Lower lobe of right lung (tissue), 2 donors: ENCODE data around the gene CHCHD6. TPM values are rescaled to one million over a fixed set of nuclear protein-coding genes. Genes with fewer than 3 reads are reported as not detected.

ENCODE experiments used
- ATAC-seq, 2 donors: fragments of 200-7000 bp; cut with Tn5 transposase; one replicate each; pipeline ENCODE4 v1.9.1; 2020 to 2022; ENCODE audit warnings: mild to moderate bottlenecking in 2 of 2, moderate library complexity in 2 of 2
- DNase-seq: peaks from one replicate; pipeline ENCODE4 v3.0.0-alpha.2; 2020
- H3K27ac ChIP-seq: fragments of 200-600 bp; one replicate; pipeline ENCODE4 v1.8.0; 2022
- H3K27me3 ChIP-seq: fragments of 200-600 bp; one replicate; pipeline ENCODE4 v1.8.0; 2022; ENCODE audit warnings: low read depth
- H3K36me3 ChIP-seq: fragments of 200-600 bp; one replicate; pipeline ENCODE4 v1.8.0; 2022; ENCODE audit warnings: mild to moderate bottlenecking
- H3K4me1 ChIP-seq: fragments of 200-600 bp; one replicate; pipeline ENCODE4 v1.8.0; 2022
- H3K4me3 ChIP-seq: fragments of 200-600 bp; one replicate; pipeline ENCODE4 v1.8.0; 2022; ENCODE audit warnings: mild to moderate bottlenecking
- H3K9me3 ChIP-seq: fragments of 200-600 bp; one replicate; pipeline ENCODE4 v1.8.0; 2022
- intact Hi-C: fragments of 100-400 bp; cut with DNase I; formaldehyde crosslinking; loops from one replicate; pipeline ENCODE4 v1.11.0; 2022
- total RNA-seq: library from RNA; stranded (reverse); fragmentation: NEBNext Ultra II Directional; extraction: Animal tissue kit (Norgen Biotek cat#: 25700); gene quantifications from one replicate; pipeline ENCODE4 v1.2.1, GENCODE V29; 2021
- TF ChIP-seq, protein P1 (sequence below): fragments of 200-600 bp; IDR thresholded peaks from one replicate; pipeline ENCODE4 v1.8.0; 2022; ENCODE audit warnings: antibody characterized with exemption, mild to moderate bottlenecking
- donor health status: DM: no; HTN: yes; CAD: no; lungs with severe emphysema.

Gene CHCHD6
- total RNA-seq, 1 donor from 2014 or later, result 12.2 TPM

GRCh38 chr3:126883241-126883640, 179.2 kb downstream of the CHCHD6 start:
- no peak overlapping the region for H3K27ac ChIP-seq
- no peak overlapping the region for H3K4me3 ChIP-seq
- intact Hi-C loops, result no loop called here
- H3K36me3 ChIP-seq, result no peaks in the 10 kb centered on the region
- no peaks in the 10 kb centered on the region for H3K27me3 ChIP-seq
- TF ChIP-seq, protein P1, sequence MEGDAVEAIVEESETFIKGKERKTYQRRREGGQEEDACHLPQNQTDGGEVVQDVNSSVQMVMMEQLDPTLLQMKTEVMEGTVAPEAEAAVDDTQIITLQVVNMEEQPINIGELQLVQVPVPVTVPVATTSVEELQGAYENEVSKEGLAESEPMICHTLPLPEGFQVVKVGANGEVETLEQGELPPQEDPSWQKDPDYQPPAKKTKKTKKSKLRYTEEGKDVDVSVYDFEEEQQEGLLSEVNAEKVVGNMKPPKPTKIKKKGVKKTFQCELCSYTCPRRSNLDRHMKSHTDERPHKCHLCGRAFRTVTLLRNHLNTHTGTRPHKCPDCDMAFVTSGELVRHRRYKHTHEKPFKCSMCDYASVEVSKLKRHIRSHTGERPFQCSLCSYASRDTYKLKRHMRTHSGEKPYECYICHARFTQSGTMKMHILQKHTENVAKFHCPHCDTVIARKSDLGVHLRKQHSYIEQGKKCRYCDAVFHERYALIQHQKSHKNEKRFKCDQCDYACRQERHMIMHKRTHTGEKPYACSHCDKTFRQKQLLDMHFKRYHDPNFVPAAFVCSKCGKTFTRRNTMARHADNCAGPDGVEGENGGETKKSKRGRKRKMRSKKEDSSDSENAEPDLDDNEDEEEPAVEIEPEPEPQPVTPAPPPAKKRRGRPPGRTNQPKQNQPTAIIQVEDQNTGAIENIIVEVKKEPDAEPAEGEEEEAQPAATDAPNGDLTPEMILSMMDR, result no peak
- DNase-seq (no peak), ATAC-seq (no peak)
- H3K4me1 ChIP-seq, result peaks cover 9% of the 10 kb centered on the region
- H3K9me3 ChIP-seq, result no peaks in the 10 kb centered on the region

DNA sequence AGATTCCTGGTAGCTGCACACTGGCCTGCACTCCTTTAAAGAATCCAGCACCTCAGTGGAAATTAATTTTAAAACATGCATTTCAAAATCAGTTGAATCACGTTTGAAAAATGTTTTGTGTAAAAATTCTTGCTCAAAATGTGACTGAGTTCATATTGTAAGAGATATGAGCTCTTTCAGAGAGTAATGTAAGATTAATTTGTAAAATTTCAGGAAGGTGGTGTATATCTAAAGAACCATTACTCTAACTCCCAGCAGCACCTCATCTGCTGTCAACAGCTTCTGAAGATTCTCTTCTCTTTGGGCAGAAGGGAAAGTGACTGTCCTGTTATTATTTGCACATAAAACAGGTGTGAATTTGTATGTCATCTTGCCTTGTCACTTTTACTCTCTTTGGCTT, 181.4 kb downstream of the CHCHD6 start:
- no peaks in the 10 kb centered on the region for H3K36me3 ChIP-seq
- no peak for DNase-seq
- no peaks in the 10 kb centered on the region for H3K9me3 ChIP-seq
- H3K4me3 ChIP-seq, result no peak overlapping the region
- no peak for ATAC-seq
- no peaks in the 10 kb centered on the region for H3K27me3 ChIP-seq
- no peak overlapping the region for H3K27ac ChIP-seq
- TF ChIP-seq, protein P1, result no peak
- H3K4me1 ChIP-seq, result peaks cover 9% of the 10 kb centered on the region
- intact Hi-C loops, result no loop called here

DNA sequence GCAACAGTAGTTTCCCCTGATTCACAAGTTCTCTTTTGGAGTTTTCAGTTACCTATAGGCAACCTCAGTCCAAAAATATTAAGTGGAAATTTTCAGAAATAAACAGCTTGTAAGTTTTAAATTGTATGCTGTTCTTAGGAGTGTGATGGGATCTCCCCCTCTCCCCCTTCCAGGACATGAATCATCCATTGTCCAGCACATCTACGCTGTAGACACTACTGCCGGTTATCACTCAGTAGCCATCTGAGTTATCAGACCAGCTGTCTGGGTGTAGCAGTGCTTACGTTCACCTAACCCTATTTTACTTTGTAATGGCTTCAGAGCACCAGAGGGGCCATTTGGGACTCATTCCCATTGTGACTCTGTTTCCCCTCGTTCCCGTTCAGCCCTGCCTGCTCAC, 182.2 kb downstream of the CHCHD6 start:
- no peak for DNase-seq
- no peak overlapping the region for H3K27ac ChIP-seq
- H3K9me3 ChIP-seq, result no peaks in the 10 kb centered on the region
- TF ChIP-seq, protein P1, result no peak
- H3K36me3 ChIP-seq, result no peaks in the 10 kb centered on the region
- peaks cover 9% of the 10 kb centered on the region for H3K4me1 ChIP-seq
- H3K4me3 ChIP-seq, result no peak overlapping the region
- intact Hi-C loops, result no loop called here
- no peaks in the 10 kb centered on the region for H3K27me3 ChIP-seq
- no peak for ATAC-seq

DNA sequence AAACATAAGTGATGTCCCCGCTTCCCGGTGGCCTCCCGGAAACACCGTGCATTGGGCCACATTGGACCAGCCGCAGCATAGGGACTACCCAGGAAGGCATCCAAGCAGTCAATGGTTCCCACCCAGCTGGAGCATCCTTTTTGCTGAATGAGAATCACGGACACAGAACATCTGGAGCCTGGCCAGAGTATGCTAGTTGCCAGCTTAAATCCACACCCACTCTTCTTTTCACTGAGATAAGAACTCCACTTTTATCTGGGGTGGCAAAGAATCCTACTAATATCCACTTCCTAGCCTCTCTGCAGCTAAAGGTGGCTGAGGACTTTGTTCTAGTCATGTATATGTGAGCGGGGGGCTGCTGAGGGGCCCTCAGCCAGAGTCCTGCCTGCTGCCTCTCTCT, 183.6 kb downstream of the CHCHD6 start:
- TF ChIP-seq, protein P1, result no peak
- no peak overlapping the region for H3K4me3 ChIP-seq
- H3K27ac ChIP-seq, result no peak overlapping the region
- no peaks in the 10 kb centered on the region for H3K36me3 ChIP-seq
- peaks cover 9% of the 10 kb centered on the region for H3K4me1 ChIP-seq
- DNase-seq, result no peak
- no peak for ATAC-seq
- H3K27me3 ChIP-seq, result no peaks in the 10 kb centered on the region
- H3K9me3 ChIP-seq, result no peaks in the 10 kb centered on the region
- intact Hi-C loops, result no loop called here

DNA sequence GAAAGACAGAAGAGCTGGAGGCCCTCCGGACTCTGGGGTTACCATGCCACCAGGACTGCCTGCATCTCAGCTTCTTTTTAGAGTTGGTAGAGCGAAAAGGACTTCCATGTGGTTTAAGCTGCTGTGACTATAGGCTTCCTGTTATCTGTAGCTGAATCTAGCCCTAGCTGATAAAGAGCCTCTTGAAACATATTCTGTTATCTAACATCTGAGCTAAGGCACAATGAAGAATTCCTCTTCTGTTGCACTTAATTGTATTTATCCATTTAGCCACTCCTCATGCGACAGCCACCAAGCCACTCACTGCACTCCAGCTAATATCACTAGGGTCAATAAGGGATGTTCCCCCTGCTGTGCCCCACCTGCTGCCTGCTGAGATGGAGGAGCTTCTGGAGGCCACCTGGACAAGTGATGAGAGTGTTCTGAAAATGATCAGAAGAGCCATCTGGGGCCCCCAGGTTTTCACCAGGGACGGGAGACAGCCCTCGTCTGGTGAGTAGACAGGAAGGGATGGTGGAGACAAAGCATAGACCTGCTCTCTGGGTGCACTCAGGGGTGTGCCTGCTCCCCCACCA, 184.2 kb downstream of the CHCHD6 start:
- no peak overlapping the region for H3K27ac ChIP-seq
- no peaks in the 10 kb centered on the region for H3K9me3 ChIP-seq
- DNase-seq (no peak), ATAC-seq (peak in 1 of 2 donors; percentile 51)
- TF ChIP-seq, protein P1, result no peak
- intact Hi-C loops, result no loop called here
- H3K36me3 ChIP-seq, result no peaks in the 10 kb centered on the region
- H3K4me3 ChIP-seq, result no peak overlapping the region
- H3K4me1 ChIP-seq, result peaks cover 9% of the 10 kb centered on the region
- H3K27me3 ChIP-seq, result no peaks in the 10 kb centered on the region
